ENCODE data around the gene ETS2. TPM values are rescaled to one million over a fixed set of nuclear protein-coding genes. Genes with fewer than 3 reads are reported as not detected.

ETS2 gene
- total RNA-seq, 1 donor from 2014 or later: 93.5 TPM

DNA sequence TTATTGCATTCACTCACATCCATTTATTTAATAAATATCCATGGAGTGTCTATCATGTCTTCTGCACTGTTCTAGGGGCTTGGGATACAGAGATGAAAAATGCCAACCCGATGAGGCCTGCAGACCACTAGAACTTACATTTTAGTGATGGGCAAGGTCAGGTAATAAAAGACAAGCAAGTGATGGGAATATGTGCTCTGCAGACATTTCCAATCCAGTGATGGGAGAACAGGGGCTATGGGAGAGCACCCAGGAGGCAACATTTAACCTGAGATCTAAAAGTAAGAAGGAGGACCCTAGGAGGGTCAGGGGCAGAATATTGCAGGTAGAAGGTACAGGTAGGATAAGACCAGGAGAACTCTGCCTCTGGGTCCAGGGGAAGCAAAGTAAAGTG, 53.1 kb downstream of the ETS2 start:
- no peak for DNase-seq (ENCODE audit: low spot score)

- DNase-seq (ENCODE audit: low spot score): no peak
Observed at GRCh38 chr21:38859852-38860251, 54.1 kb downstream of the ETS2 start.

GRCh38 chr21:38861056-38861455, 55.3 kb downstream of the ETS2 start:
- DNase-seq (ENCODE audit: low spot score): no peak

DNA sequence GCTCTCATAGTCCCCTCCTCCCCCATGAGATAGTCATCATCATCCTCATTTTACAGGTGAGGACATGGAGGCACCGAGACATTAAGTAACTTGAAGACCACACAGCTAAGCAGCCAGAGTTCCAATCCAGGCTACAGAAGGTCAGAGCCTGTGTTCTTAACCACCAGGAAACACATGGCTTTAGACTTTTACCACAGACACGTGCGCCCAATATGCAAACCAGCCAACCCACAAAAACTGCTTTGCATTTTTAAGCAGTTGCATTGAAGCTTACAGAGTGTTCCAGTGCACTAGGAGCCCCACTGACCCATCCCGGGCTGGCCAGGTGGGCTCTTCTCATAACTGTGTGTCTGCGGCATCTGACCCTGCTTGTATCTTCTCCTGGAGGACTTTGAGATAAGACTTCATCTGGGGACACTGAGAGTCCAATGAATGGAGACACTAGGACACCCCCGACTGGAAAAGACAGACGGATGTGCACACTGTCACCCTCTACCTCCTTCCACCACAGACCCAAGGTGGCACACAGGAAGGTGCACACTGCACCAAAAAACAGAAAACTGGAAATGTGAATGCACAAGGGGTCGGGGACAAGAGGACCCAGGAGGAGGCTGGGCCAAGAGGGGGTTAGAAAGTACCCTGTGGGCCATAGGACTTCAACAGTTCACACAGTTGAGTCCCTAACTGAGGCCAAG, 56.4 kb downstream of the ETS2 start:
- no peak for DNase-seq (ENCODE audit: low spot score)

DNA sequence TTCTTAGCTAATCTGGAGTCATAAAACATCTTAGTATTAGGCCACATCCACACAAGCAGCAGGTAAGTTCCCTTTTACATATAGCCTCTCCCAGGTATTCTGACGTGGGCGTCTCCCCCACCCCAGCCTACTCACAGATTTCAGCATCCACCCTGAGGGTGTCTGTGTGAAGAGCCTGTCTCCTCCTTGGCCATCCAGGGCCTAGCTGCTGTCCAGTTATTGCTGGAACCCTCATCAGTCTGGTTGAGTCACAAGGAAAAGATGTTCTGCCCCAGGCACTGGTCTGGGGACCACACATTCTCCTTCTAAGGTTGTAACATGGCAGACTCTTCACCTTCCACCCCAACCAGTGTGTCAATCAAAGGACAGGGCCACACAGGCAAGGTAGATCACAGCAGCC, 57.6 kb downstream of the ETS2 start:
- DNase-seq (ENCODE audit: low spot score): no peak

- no peak for DNase-seq (ENCODE audit: low spot score)
Observed at GRCh38 chr21:38863843-38864363, 58.2 kb downstream of the ETS2 start.

DNA sequence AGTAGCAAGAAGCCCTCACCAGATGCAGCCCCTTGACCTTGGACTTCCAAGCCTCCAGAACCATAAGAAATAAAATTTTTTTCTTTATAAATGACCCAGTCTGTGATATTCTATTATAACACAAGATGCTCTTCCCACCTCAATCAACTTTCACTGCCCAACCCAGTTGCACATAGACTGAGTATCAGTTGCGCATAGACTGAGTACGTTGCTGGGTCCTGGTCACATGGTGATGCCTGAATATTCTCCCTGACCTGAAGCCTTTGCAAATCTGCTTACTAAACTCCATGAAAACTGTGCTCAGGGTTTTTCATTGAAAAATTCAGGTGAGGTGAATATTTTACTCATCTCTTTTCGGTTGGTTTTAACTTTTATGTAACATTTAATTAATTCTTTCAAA, 59.2 kb downstream of the ETS2 start:
- DNase-seq (ENCODE audit: low spot score): no peak

DNA sequence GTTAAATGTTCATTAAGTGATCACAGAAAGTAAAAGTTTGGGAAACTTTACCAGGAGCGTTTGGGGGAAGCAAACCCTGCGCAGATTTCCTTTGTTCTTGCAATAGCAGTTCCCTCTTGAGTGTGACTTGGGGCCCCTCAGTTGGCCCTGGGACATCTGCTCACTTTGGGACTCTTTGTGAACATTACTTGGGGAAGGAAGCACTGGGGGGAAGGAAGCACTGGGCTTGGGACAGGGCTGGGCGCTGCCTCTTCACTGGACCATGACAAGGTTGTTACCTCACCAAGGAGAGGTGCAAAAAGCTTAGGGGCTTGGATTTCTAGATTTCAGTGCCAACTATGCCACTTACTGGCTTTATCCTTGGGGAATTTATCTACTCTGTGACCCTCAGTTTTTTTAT, 63.5 kb downstream of the ETS2 start:
- DNase-seq (ENCODE audit: low spot score): no peak

GRCh38 chr21:38869946-38870345, 64.2 kb downstream of the ETS2 start:
- DNase-seq (ENCODE audit: low spot score): no peak
